Measurements from ENCODE around the gene CFAP61.
"Not testable (repeated sequence)": the region's sequence is repeated elsewhere in the genome, so short reads cannot be mapped to it uniquely, and the experiment has no call there.

The CFAP61 gene

DNA sequence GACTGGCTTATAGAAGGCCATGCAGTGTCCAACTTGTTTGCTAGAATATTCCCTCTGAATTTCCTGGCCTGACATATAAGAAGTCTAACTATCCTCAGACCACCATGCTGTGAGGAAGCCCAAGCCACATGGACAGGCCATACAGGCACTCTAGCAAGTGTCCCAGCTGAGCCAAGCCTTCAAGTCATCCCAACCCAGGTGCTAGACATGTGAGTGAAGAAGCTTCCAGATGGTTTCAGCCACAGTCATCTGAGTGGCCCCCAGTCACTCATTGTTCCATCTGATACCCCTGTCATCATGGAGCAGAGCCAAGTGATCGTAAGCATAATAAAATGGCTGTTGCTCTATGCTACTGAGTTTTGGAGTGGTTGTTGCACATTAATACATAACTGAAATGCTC is 269.6 kb downstream of the CFAP61 start:
- no peak for DNase-seq (ENCODE audit: low read depth)

DNA sequence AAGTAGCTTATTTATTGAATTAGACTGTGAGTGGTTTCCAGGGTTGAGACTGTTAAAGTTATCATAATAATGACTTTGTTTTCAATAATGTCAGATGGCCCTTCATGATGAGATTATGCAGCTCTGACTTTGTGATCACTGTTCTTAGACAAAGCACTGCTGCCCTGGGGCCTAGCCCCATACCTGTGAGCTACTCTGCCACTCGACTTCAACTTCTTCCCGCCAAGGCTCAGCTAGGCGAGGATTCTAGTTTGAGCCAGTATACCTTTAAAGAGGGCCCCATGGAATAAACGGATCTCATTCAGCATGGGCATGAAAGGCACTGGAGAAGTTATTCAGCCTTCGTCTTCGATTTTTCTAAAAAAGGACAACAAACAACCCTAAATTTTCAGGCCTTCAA is 270.6 kb downstream of the CFAP61 start:
- DNase-seq (ENCODE audit: low read depth) = no peak

GRCh38 chr20:20327746-20328145 is 275.4 kb downstream of the CFAP61 start:
- no peak for DNase-seq (ENCODE audit: low read depth)

- no peak for DNase-seq (ENCODE audit: low read depth)
These were observed 277.2 kb downstream of the CFAP61 start for GRCh38 chr20:20329564-20329963.

GRCh38 chr20:20331156-20331555 is 278.8 kb downstream of the CFAP61 start:
- DNase-seq (ENCODE audit: low read depth) = no peak

GRCh38 chr20:20331817-20332216 is 279.5 kb downstream of the CFAP61 start:
- no peak for DNase-seq (ENCODE audit: low read depth)

DNA sequence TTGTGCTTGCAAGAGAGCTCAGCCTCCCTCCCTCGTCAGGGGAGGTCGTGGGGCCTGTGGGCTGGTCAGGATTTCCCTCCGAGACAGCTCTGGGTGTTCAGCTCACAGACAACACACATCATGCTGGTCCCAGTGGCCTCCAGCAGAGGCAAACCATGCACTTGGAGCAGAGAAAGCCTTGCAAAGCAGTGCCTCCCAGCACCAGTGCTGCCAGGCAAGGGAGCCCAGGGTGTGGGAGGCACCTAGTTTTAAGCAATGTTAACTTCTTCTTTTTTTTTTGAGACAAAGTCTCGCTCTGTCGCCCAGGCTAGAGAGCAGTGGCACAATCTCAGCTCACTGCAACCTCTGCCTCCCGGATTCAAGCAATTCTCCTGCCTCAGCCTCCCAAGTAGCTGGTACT is 281.5 kb downstream of the CFAP61 start:
- DNase-seq (ENCODE audit: low read depth) = no peak

- no peak for DNase-seq (ENCODE audit: low read depth)
These were observed 282.2 kb downstream of the CFAP61 start for GRCh38 chr20:20334489-20334888.

GRCh38 chr20:20338133-20338730 is 285.9 kb downstream of the CFAP61 start:
- no peak for DNase-seq (ENCODE audit: low read depth)

- DNase-seq (ENCODE audit: low read depth) = no peak
These were observed 288.1 kb downstream of the CFAP61 start for GRCh38 chr20:20340443-20340842.

- no peak for DNase-seq (ENCODE audit: low read depth)
These were observed 289.0 kb downstream of the CFAP61 start for GRCh38 chr20:20341371-20341770.

DNA sequence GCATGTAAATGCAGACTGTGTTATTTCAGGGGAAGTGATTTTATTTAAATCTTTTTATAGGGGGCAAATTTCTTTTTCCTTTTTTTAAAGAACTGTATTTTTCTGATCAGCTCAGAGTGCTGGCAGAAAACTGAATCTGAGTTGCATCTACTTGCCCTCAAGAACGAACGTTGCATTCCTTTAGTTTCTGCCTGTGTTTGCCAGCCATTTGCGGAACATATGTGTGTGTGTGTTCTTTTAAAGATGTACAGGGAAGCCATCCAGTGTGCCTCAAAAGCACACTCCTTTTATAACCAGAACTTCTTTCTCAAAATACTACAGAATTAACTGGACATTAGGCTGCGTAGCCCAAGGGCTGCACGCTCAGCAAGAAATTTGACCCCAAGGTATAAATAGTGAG is 289.7 kb downstream of the CFAP61 start:
- no peak for DNase-seq (ENCODE audit: low read depth)

DNA sequence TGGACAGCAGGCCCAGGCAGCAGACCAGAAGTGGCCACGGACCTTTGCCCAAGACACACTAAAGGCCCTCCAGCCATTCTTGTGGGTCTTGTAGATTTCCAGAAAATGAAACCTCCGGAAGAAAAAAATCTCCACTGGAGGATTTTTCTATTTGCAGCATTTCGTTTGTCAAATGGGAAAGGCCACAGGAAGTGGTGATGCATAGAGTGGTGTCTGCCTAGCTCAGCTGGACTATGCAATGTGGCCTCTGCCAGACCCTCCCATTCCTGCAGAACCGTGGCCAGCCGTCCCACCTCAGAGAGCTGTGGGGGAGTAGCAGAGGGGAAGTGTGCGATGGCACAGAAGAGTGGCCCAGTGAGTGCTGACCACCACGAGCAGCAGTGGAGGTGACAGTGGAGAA is 291.6 kb downstream of the CFAP61 start:
- DNase-seq (ENCODE audit: low read depth) = no peak

GRCh38 chr20:20344476-20344875 is 292.1 kb downstream of the CFAP61 start:
- no peak for DNase-seq (ENCODE audit: low read depth)

- no peak for DNase-seq (ENCODE audit: low read depth)
These were observed 301.2 kb downstream of the CFAP61 start for GRCh38 chr20:20353576-20353975.

DNA sequence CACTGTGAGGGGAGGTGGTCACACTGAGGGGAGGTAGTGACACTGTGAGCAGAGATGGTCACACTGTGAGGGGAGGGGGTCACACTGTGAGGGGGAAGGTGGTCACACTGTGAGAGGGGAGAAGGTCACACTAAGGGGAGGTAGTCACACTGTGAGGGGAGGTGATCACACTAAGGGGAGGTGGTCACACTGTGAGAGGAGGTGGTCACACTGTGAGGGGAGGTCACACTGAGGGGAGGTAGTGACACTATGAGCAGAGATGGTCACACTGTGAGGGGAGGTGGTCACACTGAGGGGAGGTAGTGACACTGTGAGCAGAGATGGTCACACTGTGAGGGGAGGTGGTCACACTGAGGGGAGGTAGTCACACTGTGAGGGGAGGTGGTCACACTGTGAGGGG is 303.2 kb downstream of the CFAP61 start:
- DNase-seq (ENCODE audit: low read depth) = not testable (repeated sequence)

DNA sequence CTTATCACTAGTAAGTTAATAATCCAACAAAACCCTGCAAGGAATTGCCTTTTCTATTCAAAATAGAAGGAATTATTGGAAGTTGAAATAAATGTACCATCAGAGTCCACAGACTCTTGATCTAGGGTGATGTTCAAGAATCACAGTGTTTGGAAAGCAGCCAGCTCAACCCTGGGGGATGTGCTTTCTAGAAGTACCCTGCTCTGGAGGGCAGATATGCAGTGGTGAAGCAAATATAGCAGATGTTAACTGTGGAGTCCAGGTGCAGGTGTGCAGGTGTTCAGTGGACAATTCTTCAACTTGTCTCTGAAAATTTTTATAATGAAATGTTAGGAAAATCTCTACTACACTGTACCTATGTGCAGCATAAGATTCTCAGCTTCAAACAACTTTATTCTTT is 306.5 kb downstream of the CFAP61 start:
- DNase-seq (ENCODE audit: low read depth) = no peak

DNA sequence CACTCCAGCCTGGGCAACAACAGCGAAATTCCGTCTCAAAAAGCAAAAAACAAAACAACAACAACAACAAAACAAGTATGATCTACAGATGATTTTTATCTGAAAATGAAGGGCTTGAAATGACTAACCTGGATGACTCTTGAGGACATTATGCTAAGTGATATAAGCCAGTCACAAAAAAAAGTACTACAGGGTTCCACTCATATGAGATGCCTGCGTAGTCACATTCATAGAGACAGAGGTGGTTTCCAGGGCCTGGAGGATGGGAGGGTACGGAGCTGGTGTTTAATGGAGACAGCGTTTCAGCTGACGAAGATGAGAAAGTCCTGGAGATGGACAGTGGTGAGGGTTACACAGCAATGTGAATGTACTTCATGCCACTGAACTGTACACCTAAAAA is 307.3 kb downstream of the CFAP61 start:
- no peak for DNase-seq (ENCODE audit: low read depth)

GRCh38 chr20:20360464-20360863 is 308.1 kb downstream of the CFAP61 start:
- peak; percentile 45 for DNase-seq (ENCODE audit: low read depth)

- DNase-seq (ENCODE audit: low read depth) = no peak
These were observed 310.6 kb downstream of the CFAP61 start for GRCh38 chr20:20362774-20363433.

- DNase-seq (ENCODE audit: low read depth) = no peak
These were observed 311.1 kb downstream of the CFAP61 start for GRCh38 chr20:20363434-20363798.

GRCh38 chr20:20363799-20364592 is 311.7 kb downstream of the CFAP61 start:
- DNase-seq (ENCODE audit: low read depth) = no peak
